GM12892 (cell line): ENCODE results near the gene PDZD7.

Experiments
- POLR2A ChIP-seq: IDR thresholded peaks from 2 replicates; pipeline ENCODE4 v1.6.1; 2011; ENCODE audit warnings: low read depth, low read length, control low read depth
- POLR2AphosphoS5 ChIP-seq: IDR thresholded peaks from 2 replicates; pipeline ENCODE4 v1.6.1; 2011; ENCODE audit warnings: low read depth, low read length, control low read depth
- TAF1 ChIP-seq: IDR thresholded peaks from 2 replicates; pipeline ENCODE4 v1.6.1; 2011; ENCODE audit warnings: low read depth, mild to moderate bottlenecking, control low read depth, low read length, borderline replicate concordance

DNA sequence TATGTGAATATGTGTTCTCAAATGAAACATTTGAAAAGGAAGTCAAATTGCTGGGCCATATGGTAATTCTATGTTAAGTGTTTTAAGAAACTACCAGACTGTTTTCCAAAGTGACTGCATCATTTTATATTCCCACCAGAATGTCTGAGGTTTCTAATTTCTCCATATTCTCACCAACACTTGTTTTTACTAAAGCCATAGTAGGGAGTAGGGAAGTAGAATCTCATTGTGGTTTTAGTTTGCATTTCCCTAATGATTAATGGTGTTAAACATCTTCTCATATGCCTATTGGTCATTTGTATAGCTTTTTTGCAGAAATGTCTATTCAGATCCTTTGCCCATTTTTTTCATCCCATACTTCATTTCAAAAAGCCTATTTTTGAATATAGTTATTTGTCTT is 70.7 kb downstream of the PDZD7 start:
- TF ChIP-seq POLR2A (no peak), POLR2AphosphoS5 (no peak), TAF1 (no peak)
